Ectodermal cell (in vitro differentiated cells): ENCODE measurements around the gene SYS1.

ENCODE experiments used
- H3K27ac ChIP-seq: 2 replicates; pipeline ENCODE4 v1.7.0; 2013; ENCODE audit warnings: mild to moderate bottlenecking, low read depth, low read length; ENCODE audit not compliant: insufficient read depth, poor library complexity, severe bottlenecking
- H3K27me3 ChIP-seq: 2 replicates; pipeline ENCODE4 v1.7.0; 2013; ENCODE audit warnings: mild to moderate bottlenecking, low read length; ENCODE audit not compliant: insufficient read depth, control insufficient read depth, poor library complexity, severe bottlenecking
- H3K36me3 ChIP-seq: one replicate; pipeline ENCODE4 v1.7.0; 2013; ENCODE audit warnings: low read length; ENCODE audit not compliant: control insufficient read depth, insufficient read depth
- H3K4me1 ChIP-seq: one replicate; pipeline ENCODE4 v1.7.0; 2013; ENCODE audit warnings: low read length; ENCODE audit not compliant: control insufficient read depth, insufficient read depth
- H3K4me3 ChIP-seq: 2 replicates; pipeline ENCODE4 v1.7.0; 2013; ENCODE audit warnings: low read depth, low read length, control low read depth; ENCODE audit not compliant: insufficient read depth
- H3K9me3 ChIP-seq: 2 replicates; pipeline ENCODE4 v1.7.0; 2013; ENCODE audit warnings: mild to moderate bottlenecking, low read length, moderate library complexity; ENCODE audit not compliant: control insufficient read depth
- WGBS, 2 experiments: methylation state at CpG; one replicate each; pipeline ENCODE4 v1.1.7; 2013; ENCODE audit warnings: missing lambda C conversion rate in 2 of 2; 5-methylcytosine and 5-hydroxymethylcytosine counted together

SYS1 gene

DNA sequence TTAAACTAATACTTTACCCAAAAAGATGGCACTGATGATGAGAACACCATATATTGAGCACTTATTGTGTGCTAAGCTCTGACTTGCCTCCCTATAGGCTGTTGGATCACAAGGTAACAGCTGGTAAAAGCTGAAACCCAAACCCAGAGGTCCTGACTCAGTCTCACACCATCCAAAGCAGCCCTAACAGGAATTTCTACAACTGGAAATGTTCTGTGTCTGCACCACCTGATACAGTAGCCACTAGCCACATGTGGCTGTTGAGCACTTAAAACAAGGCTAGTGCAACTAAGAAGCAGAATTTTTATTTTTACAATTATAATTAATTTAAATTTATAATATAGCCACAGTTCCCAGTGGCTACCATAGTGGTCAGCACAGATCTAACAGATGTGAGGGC is 39.2 kb upstream of the SYS1 start:
- Histone ChIP-seq H3K9me3 (no peaks in the 10 kb centered on the region), H3K27ac (no peak overlapping the region), H3K36me3 (no peaks in the 10 kb centered on the region), H3K27me3 (no peaks in the 10 kb centered on the region), H3K4me3 (no peak overlapping the region), H3K4me1 (peaks cover 9% of the 10 kb centered on the region)

DNA sequence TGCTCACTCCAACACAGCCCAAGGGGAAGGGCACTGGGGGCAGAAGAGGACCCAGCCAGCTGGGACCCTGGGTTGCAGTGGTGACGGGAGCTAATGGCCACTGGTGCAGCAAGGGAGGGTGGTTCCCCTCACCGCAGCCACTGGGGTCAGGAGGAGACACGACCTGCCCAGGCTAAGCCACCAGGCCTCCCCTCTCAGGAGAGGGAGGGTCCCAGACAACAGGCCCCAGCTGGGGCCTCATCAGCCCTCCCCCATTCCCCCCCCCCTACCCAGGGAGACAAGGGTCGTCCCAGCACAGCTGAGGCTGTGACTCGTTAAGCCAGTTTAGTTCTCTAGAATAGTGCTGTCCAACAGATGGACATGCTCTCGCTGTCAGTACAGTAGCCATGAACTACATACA is 37.6 kb upstream of the SYS1 start:
- no peak overlapping the region for H3K4me3 ChIP-seq
- H3K27me3 ChIP-seq = no peaks in the 10 kb centered on the region
- peaks cover 9% of the 10 kb centered on the region for H3K4me1 ChIP-seq
- WGBS, 2 experiments = 55 to 57% methylated on average over 6 of the region's 6 CpGs
- H3K27ac ChIP-seq = no peak overlapping the region
- no peaks in the 10 kb centered on the region for H3K9me3 ChIP-seq
- H3K36me3 ChIP-seq = no peaks in the 10 kb centered on the region

DNA sequence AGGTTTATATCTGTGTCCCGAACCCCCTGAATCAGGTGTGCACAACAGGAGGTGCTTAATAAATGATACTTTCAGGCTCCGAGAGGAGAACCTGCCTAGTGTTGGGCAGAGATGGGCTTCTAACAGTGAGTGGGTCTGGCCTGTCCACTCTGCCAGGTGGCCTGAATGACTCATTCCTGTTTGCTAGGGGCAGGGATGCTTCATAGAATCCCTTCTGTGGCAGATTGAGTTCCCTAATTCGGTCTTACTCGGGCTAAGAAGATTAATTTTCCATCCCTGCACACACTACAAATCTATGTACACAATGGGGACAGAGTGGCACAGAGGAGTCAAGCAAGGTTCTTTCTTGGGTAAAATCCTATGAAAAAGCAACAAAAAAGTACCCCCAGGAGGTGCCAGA is 34.5 kb upstream of the SYS1 start:
- Histone ChIP-seq H3K9me3 (no peaks in the 10 kb centered on the region), H3K36me3 (no peaks in the 10 kb centered on the region), H3K4me3 (no peak overlapping the region), H3K27me3 (no peaks in the 10 kb centered on the region), H3K27ac (no peak overlapping the region), H3K4me1 (peaks cover 9% of the 10 kb centered on the region)
- 89 to 98% methylated on average over 4 of the region's 4 CpGs for WGBS, 2 experiments

DNA sequence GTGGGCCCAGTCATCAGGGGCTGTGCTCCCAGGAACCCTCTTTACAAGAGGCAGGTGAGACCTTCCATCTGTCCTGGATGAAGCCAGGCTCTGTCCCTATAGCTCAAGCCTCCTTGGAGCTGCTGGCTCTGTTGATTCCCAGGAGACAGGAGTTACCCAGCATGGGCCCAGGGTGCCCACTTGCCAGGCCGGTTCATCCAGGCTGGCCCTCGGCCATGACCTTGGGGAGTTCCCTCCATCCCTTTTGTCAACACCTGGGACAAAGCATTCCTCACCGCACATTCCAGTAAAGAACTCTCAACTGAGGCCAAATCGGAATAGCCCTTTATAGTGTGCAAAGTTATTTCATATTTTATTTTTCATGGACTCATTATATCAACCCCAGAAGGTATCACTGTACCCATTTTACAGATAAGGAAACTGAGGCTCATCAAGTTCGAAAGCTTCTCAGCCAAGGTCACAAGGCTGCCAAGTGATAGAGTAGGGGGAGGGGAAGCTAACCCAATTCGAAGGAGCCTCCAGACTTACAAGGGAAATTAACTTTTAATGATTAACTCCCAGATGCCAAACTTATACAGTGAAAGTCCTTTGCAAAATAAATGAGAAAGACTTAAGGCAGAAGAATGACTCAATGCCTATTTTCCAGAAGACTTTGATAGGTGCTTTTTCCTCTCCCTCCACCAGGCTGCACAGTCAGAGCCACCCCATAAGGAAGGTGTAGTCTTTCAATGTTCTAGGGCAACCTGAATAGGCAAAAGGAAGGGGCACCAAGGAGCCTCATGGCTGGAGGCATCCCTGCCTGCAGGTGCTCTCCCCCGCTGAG is 33.2 kb upstream of the SYS1 start:
- no peaks in the 10 kb centered on the region for H3K9me3 ChIP-seq
- 80 to 91% methylated on average over 5 to 7 of the region's 7 CpGs for WGBS, 2 experiments
- no peak overlapping the region for H3K4me3 ChIP-seq
- H3K4me1 ChIP-seq = peaks cover 9% of the 10 kb centered on the region
- H3K27ac ChIP-seq = no peak overlapping the region
- no peaks in the 10 kb centered on the region for H3K36me3 ChIP-seq
- H3K27me3 ChIP-seq = no peaks in the 10 kb centered on the region

DNA sequence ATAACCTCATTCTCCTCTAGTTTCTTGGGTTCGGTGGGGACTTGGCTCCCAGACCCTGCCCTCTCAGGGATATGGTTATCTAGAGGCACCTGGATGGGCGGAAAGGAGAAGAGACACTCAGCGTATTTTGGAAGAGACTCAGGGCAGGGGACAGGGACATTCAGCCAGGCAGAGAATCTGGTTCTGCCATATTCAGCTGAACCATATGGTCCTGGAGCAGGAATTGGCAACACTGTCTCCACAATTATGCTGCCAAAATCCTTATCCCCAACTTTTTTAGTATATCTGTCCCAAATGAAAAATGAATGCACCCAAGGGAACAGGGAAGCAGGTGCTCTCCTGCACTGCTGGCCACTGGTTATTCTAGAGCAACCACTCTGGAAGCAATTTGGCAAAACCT is 32.5 kb upstream of the SYS1 start:
- no peak overlapping the region for H3K27ac ChIP-seq
- WGBS, 2 experiments = 92 to 94% methylated on average over 3 of the region's 3 CpGs

DNA sequence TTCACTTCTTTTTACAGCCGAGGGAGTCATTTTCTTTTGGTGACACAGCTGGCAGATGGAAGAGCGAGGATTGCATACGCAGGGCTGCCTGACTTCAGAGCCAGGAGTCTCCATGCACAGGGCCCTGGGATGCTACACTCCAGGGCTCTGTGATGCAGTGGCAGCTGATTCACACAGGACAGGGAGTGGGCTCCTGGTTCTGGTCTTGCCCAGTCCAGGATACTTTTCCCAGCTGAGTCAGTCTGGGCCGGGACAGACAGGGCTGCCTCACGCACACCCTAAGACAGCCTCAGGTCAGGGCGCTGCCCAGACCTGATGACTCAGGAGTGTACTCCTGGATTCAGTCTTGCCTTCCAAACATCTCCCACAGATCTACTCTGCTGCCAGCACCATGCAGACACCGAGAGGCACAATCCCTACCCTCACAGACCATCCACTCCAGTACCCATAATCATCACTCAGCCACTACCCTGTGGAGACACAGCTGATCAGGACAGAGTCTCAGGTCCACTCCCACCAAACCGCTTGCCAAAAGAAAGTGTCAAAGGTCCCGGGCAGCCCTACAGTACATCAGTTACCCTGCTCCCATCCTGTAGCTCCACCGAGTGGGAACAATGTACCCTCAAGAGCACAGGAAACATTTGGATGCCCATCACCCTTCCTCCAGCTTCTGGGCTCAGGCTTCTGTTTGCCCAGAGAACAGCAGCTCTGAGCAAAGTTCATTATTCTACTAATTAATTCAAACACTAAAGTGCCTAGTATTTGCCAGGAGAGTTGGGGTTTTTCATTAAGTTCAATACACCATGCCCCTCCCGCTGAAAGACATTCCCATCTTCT is 26.2 kb upstream of the SYS1 start:
- Histone ChIP-seq H3K36me3 (no peaks in the 10 kb centered on the region), H3K27ac (no peak overlapping the region), H3K9me3 (no peaks in the 10 kb centered on the region), H3K4me1 (peaks cover 27% of the 10 kb centered on the region), H3K27me3 (no peaks in the 10 kb centered on the region), H3K4me3 (no peak overlapping the region)
- 92% methylated on average over 11 of the region's 11 CpGs for WGBS, 2 experiments

More for the DNA sequence above, 32.5 kb upstream of the SYS1 start:
- Histone ChIP-seq H3K27me3 (no peaks in the 10 kb centered on the region), H3K4me1 (peaks cover 8% of the 10 kb centered on the region), H3K36me3 (no peaks in the 10 kb centered on the region), H3K9me3 (no peaks in the 10 kb centered on the region), H3K4me3 (no peak overlapping the region)

DNA sequence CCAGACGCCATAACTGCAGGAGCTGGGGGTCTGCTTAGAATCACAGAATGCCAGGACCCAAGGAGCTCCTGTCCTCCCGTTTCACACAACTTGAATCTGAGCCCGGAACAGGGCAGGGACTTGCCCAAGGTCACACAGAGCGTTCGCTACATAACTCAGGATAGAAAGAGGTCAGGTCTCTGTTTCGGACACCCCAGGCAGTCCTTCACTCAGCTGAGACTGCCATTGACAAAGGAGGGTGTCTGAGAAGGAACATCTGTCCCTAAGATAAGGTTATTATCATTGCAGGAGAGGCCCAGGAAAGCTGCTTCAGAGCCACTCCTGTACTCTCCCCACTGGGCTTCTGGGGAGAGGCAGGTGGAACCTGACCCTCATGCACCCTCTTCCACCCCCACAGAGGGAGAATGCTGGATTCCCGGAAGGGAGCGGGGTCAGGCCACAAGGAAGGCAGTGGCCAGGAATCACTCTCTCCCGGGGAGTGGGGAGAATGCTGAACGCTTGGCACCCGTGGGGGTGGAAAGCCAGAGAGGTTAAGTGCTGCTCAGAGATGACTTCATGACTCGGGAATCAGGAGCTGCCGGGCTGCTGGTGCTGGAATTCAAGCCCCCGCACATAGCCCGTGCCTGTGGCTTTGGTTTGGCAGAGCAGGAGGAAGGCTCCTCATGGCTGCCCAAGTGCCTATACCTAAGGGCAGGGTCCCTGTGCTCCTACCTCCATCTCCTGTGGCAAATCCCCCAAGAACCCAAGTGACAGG is 25.4 kb upstream of the SYS1 start:
- H3K27ac ChIP-seq = no peak overlapping the region
- H3K36me3 ChIP-seq = no peaks in the 10 kb centered on the region
- H3K9me3 ChIP-seq = no peaks in the 10 kb centered on the region
- WGBS, 2 experiments = 75 to 77% methylated on average over 15 of the region's 15 CpGs
- H3K4me3 ChIP-seq = no peak overlapping the region
- H3K27me3 ChIP-seq = no peaks in the 10 kb centered on the region
- H3K4me1 ChIP-seq = peaks cover 35% of the 10 kb centered on the region

DNA sequence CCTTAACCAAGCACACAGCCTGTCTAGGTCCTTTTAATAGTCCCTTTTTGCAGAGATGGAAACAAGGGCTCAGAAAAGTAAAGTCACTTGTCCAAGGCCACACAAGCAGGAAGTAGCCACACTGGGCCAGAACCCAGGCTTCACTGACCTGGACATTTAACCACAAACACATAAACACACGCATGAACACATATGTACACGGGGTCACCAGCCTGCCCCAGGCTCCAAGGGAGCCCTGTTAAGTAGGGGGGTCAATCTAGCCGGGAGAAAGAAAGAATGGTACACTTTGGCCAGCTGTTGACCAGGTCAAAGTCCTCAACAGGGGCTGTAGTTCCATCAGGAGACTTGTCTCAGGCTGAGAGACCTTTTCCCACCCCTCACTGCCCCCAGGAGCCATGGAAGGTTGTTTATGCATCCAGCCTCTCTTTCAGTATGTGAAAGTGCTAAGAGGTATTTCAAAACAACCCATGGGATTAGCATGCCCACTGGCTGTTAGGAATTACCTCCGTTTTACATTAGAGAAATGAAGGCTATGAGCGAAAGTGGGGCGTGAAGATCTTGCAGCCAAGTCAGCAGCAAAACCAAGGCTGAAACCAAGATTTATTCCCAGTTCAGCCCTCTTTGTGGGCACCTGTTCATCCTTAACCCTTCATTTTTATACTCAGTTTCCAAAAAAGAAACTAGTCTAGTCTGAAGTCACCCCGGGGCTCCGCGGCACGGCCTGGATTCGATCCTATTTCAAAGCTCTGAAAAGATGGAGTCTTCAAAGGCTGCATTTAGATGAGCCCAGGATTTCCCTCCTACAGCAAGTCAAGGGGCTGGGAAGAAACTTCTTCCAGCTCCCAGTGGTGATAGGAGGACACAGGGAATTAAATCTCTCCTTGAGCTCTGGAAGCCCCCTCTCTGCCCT is 24.6 kb upstream of the SYS1 start:
- Histone ChIP-seq H3K4me3 (no peak overlapping the region), H3K9me3 (no peaks in the 10 kb centered on the region), H3K27ac (no peak overlapping the region), H3K4me1 (peaks cover 44% of the 10 kb centered on the region), H3K36me3 (no peaks in the 10 kb centered on the region), H3K27me3 (no peaks in the 10 kb centered on the region)
- WGBS, 2 experiments = 79 to 83% methylated on average over 11 of the region's 11 CpGs

DNA sequence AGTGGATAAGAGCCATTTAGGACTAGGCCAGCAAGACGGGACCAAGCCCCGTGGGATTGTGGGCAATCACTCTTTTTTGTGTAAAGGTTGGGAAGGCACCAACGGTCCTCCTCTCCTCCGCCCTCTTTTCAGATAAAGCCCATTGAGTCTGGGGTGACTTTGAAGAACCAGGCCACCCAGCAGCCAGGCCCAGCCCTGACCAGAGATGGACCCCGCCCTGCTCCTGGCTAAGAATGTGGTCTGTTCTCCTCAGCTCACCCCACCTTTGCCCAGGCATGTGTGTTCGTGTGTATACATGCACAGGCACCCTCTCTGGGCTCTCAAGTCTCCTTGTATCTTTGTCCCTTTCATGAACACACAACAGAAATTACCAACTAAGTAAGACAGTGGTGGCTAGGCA is 23.9 kb upstream of the SYS1 start:
- 88 to 89% methylated on average over 6 of the region's 6 CpGs for WGBS, 2 experiments
- no peaks in the 10 kb centered on the region for H3K9me3 ChIP-seq
- no peak overlapping the region for H3K4me3 ChIP-seq
- H3K27ac ChIP-seq = no peak overlapping the region
- no peaks in the 10 kb centered on the region for H3K36me3 ChIP-seq
- peaks cover 51% of the 10 kb centered on the region for H3K4me1 ChIP-seq
- H3K27me3 ChIP-seq = no peaks in the 10 kb centered on the region
